AG20443 (cell line): Measurements from ENCODE around the gene FEM1C.
A peak's percentile ranks its signal among the peaks of the same experiment; 100 is the strongest.
"Not testable (repeated sequence)": the region's sequence is repeated elsewhere in the genome, so short reads cannot be mapped to it uniquely, and the experiment has no call there.

ENCODE experiments used
- DNase-seq: peaks from one replicate; pipeline ENCODE4 v3.0.0; 2012; ENCODE audit warnings: low spot score, mixed read lengths

FEM1C gene

DNA sequence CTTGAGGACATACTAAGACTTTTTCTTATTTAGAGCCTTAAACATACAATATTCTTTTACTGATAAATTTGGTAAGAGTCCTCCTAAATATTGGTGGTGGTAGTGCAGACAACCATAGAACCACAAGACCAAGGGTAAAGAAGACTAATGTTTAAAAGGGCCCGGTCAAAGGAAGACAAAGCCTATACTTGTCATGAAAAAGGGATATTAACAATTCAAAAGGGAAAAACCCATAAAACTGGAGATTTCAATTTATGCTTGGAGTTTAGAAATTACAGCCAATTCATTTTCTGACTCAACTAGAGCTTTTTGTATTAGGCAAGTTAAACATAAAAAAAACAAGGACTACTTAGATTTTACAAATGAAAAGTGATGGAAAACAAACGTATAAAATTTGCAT is 24.4 kb downstream of the FEM1C start:
- DNase-seq = no peak

DNA sequence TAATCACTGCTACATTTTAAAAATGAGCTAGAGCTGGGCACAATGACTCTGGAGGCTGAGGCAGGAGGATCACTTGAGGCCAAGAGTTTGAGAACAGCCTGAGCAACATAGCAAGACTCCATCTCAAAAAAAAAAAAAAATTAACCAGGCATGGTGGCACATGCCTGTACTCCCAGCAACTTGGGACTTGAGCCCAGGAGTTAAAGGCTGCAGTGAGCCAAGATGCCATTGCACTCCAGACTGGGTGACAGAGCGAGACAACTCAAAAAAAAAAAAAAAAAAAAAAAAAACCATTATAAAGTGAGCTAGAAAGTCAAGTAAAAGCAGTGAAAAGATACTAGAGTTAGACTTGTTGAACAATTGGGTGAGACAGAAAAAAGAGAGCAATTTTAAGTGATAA is 28.2 kb downstream of the FEM1C start:
- no peak for DNase-seq

DNA sequence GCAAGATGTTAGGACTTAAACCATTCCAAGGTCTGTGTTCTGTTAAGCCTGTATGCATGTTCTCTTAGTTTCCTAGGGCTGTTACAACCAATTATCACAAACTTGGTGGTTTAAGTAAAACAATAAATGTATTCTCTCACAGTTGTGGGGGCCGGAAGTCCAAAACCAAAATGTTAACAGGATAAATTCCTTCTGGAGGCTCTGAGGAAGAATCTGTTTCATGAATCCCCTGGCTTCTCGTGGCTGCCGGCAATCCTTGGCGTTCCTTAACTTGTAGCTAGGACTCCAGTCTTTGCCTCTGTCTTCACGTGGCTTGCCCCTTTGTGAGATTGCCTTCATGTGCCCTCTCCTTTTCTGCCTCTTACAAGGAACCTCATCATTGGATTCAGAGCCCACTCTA is 30.4 kb downstream of the FEM1C start:
- no peak for DNase-seq

DNA sequence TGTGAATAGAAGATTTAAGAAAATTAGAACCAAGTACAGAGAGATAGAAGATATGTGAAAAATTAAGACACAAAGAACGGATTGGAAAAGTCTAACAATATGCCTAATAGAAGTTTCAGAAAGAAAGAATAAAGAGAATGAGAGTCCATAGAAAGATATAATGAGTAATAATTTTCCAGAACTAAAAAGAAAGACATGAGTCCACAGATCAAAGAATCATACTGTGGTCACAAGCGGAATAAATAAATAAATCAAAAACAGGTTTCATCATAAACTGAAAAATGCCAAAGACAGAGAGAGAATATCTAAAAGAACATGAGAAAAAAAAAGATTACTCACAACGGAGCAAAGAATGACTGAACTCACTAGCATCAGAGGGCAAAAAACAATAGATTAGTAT is 32.9 kb downstream of the FEM1C start:
- DNase-seq = no peak

DNA sequence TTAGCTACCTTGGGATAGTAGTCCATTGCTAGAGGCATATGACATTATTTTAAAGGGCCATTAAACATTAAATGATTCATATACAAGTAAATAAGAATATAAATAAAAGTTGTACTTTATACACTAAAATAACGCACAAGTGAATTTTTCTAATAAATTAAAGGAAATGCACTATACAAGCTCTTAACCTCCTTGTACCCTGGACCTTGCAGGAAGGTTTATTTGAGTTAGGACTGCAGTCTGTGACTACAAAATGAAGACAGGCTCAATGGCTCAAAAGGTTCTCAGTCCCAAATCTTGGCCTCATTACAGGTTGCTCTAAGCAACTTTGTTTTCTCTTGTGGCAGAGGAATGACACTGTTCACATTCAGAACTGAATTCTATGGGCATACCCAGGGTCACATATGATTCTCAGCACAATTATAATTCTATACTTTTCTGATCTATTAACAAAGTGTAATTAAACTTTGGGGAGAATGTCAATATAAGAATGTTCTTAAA is 34.4 kb downstream of the FEM1C start:
- DNase-seq = no peak

DNA sequence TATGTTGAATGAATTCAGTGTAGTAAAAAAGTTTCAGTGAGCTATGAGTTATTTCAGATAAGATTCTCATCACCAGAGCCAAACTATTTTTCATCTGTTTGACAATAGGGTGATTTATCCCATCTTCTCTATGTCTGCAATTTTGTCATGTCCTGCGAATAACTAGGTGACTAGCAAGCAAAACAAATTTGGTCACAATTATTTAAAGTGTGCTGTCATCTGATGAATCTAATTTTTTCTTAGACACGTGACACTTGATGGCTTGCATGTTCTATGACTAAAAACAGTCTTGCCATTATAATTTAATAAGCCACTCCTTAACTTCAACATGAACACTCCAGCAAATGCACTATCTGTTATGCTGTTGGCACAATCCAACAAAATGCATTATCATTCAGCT is 35.0 kb downstream of the FEM1C start:
- DNase-seq = no peak

DNA sequence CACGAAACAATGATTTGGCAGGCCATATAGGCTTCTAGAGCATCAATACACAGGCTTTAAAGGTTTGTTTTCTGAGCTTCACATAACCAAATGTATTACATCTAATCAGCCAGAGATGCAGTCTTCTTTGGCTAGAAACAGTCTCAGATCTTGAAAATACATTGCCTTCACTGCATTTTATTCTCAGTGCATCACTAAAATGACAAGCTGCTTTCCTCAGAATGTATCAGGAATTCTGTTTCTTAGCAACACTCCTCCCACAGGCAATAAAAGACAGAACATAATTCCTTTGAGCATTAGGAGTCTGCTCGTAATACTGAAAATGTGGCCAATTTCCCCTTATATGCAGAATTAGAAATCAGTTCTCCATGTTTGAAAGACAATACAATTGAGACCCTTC is 36.9 kb downstream of the FEM1C start:
- DNase-seq = peak; percentile 70

DNA sequence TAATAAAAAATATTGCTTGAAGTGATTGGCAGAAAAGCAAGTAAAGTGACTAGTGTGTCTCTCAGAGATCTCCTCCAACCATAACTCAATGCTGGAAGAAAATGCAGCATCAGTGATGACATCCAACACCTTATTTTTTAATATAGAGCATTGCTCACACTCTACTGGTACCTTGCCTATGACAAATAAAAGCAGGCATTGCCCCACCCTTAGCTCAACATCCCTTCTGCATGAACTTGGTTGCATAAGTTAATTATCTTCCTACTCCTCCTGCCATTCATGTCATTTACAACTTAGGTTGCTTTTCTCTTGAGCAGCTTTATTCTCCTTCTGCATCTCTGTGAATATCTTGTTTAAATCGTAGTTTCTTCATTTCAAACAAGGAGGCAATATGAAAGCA is 41.2 kb downstream of the FEM1C start:
- DNase-seq = no peak

DNA sequence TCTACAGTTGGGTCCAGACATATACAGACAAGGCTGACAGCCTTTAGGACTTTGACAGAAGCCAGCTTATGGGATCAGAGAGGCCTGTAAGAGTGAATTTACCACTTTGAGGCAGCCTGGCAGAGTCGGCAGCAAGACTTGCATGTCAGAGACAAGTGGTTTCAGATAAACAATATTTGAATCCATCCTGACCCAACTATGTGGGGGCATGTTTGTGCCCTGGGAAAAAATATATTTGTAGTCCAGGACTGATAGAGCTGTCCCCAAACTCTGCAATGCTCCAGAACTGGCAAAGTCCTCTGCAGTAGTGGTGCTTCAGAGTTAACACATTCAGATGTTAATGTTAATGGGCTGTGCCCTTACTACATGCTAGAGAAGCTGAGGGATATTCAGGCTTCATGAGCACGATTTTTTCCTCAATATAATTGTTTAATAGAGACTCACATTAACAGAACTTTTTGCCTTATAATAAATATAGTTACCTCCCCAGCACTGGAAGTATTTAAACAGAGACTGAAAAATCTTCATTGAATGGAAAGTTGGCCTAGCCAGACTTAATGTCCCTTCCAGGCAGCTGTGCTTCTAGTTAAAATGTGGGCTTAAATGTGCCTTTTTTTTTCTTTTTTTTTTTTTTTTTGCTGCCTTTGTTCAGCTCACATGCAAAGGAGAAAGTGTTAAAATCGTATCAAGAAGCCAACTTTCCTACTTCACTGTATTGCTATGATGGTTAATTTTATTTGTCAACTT is 42.9 kb downstream of the FEM1C start:
- no peak for DNase-seq

DNA sequence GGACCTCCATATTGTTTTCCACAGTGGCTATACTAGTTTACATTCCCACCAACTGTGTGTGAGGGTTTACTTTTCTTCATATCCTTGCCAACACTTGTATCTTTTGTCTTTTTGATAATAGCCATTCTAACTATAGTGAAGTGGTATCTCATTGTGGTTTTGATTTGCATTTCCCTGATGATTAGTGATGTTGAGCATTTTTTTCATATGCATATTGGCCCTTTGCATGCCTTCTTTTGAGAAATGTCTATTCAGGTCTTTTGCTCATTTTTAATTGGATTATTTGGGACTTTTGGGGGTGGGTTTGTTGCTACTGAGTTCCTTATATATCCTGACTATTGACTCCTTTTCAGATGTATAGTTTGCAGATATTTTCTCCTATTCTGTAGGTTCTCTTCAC is 44.4 kb downstream of the FEM1C start:
- no peak for DNase-seq

DNA sequence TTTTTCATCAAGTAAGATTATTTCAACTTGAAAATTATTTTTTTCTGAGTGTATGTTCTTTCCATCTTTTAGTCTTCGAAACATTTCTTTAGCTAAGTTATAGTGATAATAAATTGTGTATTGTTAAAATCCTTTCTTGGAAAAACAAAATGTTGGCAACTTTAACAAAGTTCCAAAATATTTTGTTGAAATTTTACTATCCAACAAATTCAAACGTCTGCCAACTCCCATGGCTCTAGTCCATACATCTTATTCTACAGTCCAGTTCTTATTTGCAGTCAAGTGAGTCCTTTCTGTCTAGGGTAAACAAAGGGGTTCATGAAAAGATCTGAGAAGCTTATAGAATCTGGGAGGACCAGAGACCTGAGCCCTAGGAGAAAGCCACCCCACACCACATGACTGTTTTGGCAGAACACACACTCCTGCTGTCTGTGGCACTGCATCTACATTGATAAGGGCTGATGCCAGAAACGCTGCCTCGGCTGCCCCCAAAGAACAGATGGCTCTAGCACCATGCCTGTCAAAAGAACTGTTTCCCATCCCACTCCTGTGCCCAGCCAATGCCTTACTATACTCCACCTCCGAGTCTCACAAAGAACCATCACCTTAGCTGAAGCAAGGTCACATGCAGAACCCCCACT is 47.5 kb downstream of the FEM1C start:
- DNase-seq = no peak

DNA sequence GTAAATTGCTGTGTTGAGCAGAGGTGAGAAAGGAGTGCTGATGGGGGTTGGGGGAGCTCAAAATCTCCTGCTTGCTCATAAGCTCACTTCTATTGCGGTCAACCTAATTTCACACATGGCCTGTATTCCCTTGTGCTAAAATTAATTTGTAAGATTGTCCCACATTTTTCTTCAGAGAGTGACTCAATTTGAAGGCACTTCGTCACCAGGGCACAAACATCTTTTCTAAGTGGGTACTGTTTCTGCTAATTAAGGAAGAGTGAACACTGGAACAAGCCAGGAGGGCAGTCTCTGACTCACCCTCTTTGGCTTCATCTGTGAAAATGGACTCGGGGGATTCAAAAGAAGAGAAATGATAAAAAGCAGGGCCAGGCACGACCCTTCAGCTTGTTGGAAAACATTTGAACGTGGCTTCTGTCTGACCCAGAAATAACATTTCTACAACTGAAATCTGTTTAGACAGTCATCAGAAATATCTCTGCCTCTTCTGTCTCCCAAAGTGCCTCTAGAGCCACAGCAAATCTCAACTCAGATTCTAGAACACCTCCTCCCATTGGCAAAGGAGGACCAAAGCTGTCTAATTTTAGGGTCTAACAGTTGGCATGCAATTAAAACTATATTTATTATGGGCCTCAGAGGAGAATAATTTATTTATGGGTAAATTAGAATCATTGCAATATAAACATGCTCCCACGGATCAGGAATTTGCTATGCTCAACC is 49.8 kb downstream of the FEM1C start:
- peak; percentile 29 for DNase-seq

DNA sequence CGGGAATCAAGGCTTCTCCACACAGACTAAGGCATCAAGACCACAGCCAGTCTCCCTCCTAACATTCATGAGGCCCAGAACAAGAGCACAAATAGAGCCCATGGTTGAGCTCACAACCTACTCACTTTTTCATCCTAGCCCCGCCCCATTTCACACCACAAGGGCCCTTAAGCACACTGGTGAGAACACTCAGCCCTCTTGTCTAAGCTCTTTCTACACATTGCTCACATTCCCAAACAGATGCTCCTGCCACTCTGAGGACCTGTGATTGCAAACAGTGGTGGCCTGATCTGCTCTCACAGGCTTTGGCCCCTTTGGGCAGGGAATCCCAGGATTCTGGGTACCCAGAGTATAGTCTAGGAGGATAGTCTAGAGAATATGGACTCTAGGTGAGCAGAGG is 54.0 kb downstream of the FEM1C start:
- DNase-seq = no peak

DNA sequence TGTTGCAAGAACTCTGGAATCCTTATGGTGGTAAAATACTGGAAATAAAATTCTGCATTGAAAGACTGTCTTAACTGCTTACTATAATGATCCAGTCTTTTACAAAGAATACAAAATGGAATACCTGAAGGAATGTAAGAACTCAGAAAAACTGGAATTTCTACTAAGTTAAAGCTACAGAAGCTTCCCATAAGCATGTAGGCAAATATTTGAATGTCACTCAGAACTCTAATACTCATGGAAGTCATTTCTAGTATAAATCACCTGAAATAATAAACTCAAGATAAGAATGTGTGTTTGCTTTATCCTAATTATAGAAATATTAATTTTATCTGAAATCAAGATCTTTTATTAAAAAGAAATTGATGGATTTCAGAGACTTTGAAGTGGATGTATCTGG is 54.8 kb downstream of the FEM1C start:
- DNase-seq = no peak

DNA sequence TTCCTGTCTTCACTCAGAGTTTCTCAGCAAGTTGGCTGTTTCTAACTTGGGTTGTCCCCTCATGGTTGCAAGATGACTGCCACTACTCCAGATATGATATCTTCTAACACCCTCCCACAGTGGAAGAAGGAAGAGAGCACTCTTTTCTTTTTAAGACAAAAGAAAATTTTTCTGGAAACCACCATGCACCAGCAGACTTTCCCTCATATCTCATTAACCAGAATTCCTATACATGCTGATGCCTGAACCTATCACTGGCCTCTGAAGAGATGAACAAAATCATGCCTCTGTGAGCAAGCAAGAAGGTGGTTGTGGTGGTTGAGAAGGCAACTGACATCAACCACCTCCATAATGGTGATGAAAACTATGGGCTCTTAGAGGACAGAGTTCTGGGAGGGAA is 56.8 kb downstream of the FEM1C start:
- no peak for DNase-seq

DNA sequence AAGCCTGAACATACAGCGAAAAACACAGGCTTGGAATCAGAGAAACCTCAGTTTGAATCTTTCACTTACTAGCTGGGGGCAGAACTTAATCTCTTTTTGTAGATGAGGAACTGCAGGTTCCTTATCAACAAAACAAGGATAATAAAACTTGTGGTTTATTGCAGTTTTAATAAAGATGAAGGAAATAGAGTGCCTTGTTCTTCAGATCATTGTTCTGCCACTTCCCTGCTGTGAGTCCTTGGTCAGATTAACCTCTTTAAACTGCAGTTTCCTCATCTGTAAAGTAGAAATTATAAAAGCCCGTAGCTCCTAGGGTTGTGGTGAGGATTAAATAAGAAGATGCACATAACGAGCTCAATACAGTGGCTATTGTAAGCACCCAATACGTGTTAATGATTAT is 57.4 kb downstream of the FEM1C start:
- no peak for DNase-seq

DNA sequence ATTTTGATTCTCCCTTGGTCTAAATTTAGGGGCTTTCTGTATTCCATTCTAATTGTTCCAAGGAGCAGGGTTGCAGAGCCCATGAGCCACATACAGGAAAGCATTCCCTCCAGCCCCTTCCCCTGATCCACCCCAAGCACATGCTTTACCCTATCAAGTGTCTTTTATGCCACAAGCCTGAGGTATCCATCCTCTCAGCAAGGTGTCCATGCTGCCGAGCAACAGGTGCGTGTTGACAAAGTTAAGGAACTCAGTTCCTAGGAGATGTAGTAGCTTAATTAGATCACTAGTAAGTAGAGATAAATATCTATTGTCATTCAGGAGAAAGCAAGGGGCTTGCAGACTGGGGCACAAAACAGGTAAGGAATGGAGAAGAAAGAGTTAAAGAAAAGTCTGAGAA is 57.8 kb downstream of the FEM1C start:
- no peak for DNase-seq

DNA sequence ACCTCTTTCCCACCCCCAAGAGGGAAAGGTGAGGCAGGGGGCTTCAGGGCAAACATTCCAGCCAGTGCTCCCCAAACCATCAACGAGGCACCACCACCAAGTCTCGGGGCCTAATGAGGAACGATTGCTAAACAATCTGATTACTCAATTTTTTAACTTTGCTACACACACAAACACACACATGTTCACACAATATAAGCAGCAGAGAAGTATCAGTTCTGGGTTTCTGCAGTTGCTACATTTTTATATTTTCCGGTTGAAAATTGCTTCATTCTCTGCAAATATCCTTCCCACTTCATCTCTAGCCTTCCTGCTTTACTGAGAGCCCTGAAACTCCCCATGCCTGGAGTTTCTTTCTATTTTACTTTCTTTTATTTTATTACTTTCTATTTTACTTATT is 60.2 kb downstream of the FEM1C start:
- no peak for DNase-seq

DNA sequence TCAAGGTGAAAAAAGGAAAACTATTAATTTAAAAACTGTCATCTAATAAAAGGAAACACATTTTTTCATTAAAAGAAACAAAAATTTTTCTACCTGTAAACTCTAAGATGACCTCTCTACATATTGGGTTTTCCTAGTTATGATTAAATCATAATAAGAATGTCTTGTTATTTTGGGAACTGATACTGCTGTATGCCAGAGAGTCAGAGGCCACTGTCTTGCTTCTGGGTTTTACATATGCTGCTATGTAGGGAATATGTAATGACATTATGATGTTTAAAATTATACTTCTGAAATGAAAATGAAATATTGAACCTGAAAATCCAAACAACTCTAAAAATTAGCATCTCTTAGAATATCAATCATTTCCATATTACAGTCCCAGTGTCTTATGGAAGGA is 63.7 kb downstream of the FEM1C start:
- no peak for DNase-seq

DNA sequence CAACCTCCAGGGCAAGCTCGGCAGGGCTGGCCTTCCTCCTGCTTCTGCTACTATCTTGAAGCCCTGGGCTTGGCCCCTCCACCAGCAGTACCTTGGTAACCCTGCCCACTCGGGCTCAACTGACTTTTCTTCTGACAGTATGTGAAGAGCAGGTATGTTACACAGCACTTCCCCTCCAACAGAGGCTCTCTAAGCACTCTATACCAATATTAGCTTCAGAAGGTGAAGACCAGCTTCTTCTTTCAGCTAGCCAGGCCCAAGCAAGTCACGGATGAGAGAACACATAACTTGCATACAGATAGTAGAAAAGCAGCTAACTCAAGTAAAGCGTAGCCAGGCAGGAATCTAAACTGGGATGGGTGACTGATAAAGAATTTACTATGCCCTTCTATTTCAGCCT is 64.3 kb downstream of the FEM1C start:
- DNase-seq = no peak

DNA sequence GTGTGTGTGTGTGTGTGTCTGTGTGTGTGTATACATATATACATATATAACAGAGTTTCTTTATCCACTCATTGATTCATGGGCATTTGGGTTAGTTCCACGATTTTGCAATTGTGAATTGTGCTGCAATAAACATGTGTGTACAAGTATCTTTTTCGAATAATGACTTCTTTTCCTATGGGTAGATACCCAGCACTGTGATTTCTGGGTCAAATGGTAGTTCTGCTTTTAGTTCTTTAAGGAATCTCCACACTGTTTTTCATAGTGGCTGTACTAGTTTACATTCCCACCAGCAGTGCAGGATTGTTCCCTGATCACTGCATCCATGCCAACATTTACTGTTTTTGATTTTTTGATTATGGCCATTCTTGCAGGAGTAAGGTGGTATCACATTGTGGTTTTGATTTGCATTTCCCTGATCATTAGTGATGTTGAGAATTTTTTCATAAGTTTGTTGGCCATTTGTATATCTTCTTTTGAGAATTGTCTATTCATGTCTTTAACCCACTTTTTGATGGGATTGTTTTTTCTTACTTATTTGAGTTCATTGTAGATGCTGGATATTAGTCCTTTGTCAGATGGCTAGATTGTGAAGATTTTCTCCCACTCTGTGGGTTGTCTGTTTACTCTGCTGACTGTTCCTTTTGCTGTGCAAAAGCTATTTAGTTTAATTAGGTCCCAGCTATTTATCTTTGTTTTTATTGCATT is 65.3 kb downstream of the FEM1C start:
- DNase-seq = not testable (repeated sequence)

DNA sequence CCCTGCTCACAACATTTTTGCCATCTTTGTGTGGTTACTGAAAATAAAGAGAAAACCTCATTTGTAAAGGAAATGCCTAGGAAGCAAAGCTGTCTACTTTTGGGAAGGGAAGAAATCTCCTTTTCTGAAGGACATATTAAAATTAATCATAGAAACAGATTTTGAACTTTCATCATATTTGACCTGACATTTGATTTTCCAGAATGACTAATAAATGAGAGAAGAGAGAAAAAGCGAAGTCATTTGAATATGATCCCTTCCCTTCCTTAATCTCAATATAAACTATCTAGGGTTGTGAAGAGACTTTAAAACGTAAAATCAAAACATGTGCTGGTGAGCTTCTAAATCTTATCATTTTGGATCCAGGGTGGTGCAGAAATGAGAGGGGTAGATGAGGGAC is 66.3 kb downstream of the FEM1C start:
- no peak for DNase-seq

DNA sequence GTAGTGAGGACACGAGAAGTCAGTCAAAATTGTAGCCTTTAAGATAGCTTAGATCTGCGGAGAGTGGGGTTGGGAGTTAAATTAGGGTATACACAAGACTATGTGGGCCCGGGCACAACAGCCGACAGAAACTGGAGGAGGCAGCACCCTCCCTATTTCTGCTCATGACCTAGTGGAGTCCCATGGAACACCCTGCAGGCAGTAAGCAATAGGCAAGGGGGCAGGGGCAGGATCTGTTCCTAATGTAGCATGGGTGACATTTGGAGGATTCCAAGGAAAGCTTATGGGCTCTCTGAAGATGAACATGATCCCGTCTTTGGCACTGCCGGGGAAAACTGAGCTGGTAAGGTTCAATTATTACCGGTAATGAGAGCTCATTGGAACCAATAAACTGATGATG is 67.0 kb downstream of the FEM1C start:
- DNase-seq = no peak
